HG02623 (cell line): ENCODE results near the gene SH3RF3.

Experiments
- ATAC-seq: cut with Tn5 transposase; IDR thresholded peaks from one replicate; pipeline ENCODE4 v1.9.1; 2021; ENCODE audit warnings: moderate library complexity; ENCODE audit not compliant: unreplicated experiment

Gene SH3RF3

DNA sequence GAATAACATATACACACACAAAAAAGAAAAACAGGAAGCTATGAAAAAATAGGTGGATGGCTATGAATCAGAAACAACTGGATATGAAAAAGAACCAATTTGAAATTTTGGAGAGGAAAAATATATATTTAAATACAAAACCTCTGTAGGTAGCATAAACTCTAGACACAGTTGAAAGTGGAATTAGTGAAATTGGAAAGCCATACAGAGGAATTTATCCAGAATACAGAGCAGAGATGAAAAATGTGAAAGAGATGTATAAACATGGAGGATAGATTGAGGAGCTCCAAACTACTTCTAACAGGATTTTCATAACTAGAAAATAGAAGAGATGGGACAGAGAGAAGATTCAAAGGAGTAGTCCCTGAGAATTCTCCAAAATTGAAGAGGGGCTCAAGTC, 315.9 kb downstream of the SH3RF3 start:
- ATAC-seq: no peak

DNA sequence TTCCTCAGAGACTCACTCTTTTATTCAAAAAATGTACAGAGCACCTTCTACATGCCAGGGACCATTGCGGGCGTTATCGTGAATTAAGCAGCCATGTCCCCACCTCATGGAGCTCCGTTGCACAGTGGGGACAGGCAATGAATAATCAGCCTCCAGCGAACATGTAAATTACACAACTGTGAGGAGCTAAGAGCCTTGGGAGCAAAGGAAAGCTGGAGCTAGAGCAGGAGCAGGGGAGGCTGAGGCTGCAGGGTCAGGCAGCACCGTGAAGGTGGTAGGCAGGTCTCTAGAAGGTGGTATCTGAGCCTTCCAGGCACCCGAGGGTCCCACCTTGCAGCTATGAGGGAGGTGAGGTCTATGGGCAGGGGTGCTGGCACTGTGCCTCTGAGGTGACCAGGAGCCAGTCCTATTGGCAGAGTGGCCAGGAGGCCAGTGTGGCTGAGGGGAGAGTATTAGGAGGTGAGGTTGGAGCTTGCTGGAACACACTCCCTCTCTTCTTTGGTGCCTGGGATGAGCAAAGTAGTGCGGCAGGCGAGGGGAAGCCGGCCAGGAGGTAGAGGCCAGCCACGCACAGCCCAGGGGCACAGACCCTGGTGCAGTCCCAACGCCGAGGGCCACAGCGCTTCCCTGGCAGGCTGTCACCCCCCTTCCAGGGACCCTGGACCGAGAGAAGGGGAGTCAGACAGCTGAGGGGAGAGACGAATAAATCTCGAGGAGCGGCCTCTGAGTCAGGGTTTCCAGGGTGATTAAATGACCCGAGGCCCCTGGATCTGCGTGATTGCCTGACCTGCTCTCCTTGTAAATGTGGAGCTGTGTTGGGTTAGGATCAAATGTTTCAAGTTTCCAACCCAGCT, 317.5 kb downstream of the SH3RF3 start:
- ATAC-seq: no peak

DNA sequence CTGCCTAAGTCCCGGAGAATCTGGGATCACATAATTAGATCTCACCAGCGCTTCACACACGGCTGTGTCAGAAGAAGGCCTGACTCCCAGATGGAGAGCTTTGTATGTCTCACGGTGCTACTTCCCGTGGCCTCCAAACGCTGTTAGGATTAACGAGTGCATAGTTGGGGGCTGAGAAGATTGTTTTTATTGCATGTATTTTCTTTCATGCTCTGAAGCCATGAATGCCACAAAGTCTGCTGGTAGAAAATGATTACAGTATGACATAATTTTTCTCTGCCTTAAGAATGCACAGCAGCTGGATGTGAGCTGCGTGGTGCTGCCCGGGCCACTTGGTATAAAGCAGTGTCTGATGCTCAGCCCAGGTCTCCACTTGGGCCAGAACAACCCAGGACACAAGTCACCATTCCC, 318.3 kb downstream of the SH3RF3 start:
- no peak for ATAC-seq

DNA sequence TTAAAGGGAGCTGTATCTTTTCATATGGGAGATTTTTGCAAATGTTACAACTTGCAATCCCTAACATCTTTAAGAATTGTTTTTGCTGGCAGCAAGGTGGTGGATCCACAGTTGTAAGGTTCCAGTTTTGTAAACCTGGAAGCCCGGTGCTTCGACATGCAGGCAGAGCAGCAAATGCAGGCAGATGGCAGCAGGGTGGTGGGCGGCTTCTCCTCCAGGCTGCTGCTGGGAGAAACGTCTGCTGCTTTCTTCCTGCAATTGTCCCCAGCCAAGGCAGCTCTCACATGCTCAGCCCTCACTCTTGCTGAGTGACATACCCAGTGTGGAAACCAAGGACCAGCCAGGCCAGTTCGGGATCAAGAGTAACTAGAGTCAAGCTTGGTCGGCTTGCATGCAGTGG, 318.8 kb downstream of the SH3RF3 start:
- no peak for ATAC-seq

DNA sequence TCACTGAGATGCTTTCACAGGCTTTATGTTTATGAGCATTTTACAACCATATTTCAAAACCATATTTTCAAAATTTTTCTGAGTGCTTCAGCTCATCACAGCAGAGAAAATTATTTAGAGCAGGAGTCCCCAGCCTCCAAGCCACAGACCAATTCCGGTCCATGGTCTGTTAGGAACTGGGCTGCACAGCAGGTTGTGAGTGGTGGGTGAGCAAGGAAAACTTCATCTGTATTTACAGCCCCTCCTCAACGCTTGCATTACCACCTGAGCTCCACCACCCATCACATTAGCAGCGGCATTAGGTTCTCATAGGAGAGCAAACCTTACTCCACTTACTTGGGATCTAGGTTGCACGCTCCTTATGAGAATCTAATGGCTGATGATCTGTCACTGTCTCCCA, 319.2 kb downstream of the SH3RF3 start:
- ATAC-seq: no peak

DNA sequence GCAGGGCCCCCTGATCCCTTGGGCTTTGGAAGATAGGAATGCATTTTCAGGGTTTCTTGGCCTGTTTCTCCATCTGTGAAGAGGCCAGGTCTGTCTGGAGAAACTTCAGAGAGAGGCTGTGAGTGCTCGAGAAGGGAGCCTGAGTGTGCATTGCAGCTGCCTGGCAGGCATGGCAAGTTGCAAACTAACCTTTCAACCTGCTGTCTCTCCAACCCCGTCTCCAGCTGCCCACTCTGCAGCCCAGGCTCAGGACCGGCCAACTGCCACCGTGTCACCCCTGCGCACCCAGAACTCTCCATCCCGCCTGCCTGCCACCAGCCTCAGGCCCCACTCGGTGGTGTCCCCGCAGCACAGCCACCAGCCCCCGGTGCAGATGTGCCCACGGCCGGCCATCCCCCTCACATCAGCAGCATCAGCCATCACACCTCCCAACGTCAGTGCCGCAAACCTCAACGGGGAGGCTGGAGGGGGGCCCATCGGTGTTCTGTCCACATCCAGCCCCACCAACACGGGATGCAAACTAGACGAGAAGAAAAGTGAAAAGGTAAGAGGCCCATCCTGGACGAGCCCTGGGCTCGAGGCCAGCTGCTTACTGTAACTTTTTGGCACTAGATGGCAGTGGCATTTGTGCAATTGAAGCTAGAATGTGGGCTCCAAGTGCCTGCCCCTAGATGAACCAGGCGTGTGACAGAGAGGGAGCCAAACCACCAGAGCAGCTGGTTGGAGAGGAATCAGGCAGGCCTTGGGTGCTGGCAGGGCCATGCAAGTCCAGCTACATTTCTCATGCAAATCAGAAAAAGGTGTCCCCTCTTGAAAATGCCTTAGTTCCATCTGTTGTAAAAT, 320.2 kb downstream of the SH3RF3 start:
- no peak for ATAC-seq

DNA sequence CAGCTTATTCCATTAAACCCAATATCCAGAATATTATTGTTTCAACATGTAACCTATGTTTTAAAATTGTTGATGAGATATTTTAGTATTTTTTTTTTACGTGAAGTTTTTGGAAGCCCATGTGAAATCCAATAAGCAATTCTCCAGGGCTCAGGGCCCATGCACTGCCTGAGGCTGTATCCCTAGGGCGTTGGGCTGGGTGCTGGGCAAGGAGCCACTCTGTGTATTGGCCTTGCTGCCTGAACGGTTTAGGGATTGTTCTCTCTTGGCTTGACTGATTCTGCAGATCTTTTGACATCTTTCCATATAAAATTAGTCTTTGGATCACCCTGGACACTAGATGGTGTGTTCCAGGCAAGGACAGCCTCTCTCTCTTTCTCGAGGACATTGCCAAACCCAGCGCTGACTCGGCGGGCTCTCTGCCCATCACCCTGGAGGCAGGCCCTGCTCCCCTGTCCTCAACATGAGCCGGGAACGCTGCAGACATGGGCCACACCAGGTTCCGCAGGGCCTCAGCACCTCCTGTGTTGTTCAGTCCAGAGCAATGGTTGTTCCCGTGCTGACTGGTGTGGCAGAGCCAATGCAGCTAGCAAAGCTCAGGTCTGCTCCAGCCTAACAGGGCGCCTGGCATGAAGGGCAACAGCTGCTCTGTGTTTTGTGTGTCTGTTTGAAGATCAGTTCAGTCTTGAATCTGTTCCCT, 321.7 kb downstream of the SH3RF3 start:
- no peak for ATAC-seq

DNA sequence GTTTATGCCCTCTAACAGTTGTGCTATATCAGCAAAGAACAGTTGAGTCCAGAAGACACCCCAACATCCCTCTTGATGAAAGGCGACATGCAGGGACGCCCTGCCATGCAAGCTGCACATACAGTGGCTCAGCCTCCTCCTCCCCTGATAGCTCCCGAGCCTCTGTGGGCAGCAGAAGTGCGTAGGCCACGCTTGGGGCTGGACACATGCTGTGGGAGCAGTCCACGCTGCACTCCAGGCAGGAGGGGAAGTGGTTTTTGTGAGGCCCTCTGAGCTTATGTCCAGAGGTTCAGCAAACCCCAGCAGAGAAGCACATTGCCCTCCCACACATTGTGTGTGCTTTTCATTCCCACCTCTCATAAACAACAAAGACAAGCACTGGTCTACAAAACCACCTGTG, 322.7 kb downstream of the SH3RF3 start:
- no peak for ATAC-seq

DNA sequence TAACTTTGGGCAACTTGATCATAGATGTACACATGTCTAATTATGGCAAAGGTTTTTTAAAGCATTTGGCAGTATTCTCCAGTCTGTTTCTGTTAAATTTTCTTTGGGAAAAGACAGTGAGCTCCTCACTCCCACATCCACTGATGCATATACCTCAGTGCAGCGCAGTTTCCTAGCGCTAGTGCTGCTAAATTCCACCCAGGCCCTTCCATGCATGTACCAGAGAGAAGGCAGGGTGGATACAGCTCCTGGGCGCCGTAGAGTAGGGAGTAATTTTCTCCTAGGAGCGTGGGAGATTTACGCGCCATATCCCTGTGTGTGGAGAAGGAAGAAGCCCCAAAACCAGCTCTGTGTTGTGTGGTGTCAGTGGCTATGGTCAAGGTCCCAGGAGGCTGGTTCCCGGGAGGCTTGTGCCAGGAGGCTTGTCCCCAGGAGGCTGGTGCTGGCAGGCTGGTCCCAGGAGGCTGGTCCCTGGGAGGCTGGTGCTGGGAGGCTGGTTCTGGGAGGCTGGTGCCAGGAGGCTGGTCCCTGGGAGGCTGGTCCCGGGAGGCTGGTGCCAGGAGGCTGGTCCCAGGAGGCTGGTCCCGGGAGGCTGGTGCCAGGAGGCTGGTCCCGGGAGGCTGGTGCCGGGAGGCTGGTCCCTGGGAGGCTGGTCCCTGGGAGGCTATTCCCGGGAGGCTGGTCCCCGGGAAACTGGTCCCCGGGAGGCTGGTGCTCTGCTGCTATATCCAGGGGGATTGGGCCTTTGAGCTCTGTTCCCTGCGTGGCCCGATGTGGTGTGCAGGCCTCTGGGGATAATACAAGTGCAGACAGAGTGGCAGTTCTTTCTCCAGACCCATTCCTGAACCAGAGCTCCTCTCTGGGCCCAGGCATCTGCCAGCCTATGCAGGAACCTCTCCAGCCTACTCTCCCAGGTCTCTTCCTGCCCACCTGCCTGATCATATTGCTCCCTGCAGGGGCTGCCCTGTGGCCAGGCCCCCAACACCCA, 323.6 kb downstream of the SH3RF3 start:
- no peak for ATAC-seq

DNA sequence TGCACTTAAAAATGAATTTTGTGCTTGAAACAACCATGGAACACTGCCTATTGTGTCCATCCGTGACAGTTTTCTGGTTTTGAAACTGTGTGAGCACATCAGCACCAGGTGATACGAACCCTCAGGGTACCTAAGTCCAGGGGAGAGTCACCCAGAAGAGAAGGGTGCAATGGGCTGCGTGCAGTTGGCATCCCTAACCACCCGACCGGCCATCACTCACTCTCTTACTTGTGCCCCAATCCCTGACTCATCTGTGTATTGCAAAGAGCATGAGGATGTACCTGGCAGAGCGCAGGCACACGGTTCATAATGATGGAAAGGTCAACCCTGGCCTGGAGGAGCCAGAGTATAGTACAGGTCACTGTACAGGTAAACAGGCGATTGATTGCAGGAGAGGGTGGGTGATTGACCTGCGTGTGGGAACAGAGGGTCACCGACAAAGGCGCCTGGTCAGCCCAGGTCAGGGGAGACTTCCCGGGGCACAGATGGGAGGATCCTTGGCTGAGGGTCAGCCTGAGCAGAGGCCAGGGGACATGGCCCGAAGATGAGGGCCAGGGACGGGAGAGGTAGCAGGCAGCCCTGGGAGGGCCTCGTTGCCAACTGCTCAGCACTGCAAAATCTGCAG, 324.5 kb downstream of the SH3RF3 start:
- no peak for ATAC-seq

DNA sequence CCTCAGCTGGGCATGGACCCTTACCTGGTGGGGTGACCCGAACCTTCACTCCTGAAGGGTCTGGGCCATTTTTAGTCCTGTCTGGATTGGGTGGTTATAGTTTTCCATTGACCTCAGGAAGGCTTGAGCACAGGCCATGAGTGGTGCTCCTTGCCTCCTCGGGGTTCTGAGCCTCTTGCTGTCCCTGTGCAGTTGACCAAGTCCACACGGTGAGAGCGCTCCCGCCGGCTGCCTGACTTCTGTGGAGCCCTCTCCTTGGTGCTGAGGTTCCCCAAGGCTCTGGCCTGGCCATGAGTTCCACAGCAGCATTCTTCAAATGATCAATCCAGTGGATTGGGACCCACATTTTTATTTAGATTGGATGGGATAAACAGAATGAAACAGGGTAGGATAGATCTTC, 325.3 kb downstream of the SH3RF3 start:
- no peak for ATAC-seq

DNA sequence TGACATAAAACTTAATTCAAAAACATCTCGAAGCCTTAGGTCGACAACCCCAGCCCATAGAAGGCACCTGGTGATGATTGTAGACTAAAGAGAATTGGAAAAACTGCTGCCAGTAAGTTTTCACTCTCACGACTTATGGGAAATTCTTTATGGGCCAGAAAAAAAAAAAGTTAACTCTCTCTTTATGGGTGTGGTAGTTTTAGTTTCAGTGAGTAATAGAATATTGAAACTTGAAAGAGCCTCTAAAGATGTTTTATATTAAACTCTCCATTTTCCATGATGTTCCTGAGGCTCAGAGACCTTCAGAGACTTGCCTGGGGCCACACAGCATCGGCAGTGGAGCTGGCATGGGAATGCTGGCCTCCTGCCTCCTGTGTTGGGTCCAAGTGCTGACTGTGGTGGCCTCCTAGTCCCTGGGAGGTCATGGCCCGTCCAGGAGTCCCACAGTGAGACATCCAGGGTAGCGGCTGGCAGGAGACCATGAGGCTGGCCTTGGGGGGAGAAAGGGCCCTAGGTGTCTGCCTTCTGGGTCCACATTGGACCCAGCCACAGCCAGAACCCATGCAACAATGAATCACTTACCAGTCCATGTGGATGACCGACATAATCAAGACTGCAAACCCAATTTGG, 325.9 kb downstream of the SH3RF3 start:
- ATAC-seq: no peak

DNA sequence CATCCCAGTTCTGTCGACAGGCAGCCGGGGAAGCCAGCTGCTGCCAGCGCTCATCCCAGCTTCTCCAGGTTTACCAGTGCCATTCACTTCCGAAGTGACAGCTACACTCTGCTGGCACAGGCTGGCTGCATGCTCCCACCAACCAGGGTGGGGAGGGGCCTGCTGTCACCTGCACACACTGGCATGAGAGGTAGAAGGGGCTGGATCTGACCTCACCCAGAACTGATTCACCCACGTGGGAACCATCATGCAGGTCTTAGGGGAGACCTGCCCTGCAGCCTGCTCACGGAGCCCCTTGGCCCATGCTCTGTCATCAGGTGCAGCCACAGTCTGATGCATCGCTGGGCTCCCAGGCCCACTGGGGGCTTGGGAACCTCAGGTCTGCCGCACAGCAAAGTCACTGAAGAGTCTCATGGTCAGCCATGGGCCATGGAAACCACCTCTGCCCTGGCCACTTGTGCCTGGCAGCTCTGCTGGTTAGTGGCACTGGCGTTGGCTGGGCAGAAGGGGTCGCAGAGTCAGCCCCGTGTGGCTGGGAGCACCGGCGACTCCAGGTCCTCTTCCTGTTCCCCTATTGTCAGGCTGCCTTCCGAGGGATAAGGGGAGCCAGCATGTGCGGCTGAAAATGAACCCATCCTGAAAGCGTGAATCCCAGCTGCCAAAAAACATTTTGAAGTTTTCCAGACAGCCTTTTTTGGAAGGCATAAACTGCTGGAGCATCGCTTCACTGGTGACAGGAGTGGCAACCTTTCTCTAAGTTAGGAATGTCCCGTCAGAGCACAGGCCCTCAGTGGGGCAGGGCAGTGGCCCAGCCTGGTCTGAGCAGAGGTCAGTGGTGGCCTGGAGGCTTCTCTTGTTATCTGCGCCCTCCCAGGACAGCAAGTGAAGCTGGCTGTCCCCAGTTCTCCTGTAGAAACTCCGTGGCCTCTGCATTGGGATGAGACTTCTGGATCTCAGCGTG, 327.0 kb downstream of the SH3RF3 start:
- no peak for ATAC-seq

DNA sequence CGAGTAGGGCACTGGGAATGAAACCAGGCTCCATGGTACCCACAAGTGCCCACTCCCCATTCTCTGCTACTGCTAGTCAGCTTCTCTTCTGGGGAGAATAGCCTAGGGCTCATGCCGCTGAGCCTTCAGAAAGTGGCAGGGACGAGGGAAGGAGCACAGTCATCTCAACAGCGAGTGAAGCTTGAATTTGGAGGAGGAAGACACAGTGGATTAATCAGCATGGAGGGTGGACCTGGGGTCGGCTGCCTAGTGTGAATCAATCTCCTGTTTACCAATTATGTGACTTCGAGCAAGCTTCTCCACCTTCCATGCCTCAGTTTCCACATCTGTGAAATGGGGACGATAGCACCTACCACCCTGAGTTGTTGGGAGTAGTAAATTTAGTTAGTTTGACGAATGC, 327.8 kb downstream of the SH3RF3 start:
- no peak for ATAC-seq

DNA sequence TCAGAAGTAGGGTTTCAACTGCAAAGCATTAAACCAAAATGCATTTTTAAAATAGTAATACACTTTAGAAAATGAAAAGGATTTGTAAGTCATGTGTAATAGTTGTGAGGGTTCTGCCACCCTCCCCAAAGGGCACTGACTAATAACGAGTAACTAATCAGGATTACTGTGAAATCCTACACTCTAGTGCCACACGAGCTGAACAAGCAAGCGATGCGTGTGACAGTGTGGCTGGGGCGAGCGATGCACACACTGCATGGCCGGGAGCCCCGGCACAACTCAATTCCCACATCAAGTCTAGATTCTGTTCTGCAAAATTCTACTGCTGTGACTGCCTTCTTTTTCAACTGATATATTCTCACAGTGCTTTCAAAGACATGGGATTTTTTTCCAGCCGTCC, 328.4 kb downstream of the SH3RF3 start:
- ATAC-seq: no peak

DNA sequence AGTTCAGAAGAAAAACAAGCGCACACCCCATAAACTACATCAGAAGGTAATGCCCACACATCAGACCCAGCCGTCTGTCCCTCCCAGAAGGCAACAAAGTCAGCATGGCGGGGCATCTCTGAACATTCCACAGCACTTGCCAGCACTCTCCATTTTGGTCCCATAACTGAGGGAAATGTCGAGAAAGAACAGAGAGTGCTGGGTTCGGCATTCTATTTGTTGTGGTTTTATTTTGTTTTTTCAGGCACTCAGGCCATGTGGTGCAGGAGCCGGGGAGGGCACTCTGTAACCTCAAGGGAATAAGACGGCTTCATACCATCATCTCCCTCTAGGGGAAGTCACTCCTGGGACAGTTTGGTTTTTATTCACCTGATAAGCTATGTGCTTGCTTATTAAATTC, 328.8 kb downstream of the SH3RF3 start:
- no peak for ATAC-seq

DNA sequence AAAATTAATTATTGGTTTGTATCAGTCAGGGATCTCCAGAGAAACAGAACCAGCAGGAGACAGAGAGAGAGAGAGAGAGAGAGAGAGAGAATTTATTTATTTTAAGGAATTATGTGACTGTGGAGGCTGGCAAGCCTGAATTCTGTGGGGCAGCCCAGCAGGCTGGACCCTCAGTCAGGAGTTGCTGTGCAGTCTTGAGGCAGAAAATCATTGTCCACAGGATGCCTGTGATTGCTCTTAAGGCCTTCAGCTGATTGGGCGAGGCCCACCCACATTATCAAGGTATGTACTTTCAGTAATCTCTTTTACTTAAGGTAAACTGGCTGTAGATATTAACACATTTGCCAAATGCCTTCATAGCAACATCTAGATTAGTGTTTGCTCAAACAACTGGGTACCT, 329.5 kb downstream of the SH3RF3 start:
- ATAC-seq: no peak

DNA sequence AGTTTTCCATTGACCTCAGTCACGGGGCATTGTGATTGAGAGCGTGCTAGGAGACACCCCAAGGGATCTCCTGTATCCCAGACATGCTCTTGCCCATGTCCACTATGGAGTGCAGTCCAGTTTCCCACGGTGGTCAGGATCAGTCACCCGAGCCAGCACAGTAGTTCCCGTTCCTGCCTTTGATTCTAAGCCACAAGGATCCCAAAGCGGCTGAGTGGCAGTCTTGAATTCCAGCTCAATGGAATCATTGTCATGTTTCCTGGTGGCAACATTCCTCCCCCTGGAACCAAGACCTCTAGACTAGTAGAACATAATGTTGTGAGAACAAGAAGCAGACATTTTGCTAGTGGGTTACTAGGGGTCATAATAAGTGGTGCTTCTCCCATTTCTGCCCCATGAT, 330.5 kb downstream of the SH3RF3 start:
- ATAC-seq: no peak
